Right hindlimb (tissue), 1 donor: Measurements from ENCODE around the gene P2RX1.

Experiments used
- DNase-seq: peaks from one replicate; pipeline ENCODE4 v3.0.0-alpha.2; 2018

The P2RX1 gene

GRCh38 chr17:3915995-3916696 lies at the start of gene P2RX1:
Gene P2RX1, minus strand, starts transcription at chr17:3916465. Its CDS starts 240 bp downstream, at chr17:3916225.
- DNase-seq, result no peak

DNA sequence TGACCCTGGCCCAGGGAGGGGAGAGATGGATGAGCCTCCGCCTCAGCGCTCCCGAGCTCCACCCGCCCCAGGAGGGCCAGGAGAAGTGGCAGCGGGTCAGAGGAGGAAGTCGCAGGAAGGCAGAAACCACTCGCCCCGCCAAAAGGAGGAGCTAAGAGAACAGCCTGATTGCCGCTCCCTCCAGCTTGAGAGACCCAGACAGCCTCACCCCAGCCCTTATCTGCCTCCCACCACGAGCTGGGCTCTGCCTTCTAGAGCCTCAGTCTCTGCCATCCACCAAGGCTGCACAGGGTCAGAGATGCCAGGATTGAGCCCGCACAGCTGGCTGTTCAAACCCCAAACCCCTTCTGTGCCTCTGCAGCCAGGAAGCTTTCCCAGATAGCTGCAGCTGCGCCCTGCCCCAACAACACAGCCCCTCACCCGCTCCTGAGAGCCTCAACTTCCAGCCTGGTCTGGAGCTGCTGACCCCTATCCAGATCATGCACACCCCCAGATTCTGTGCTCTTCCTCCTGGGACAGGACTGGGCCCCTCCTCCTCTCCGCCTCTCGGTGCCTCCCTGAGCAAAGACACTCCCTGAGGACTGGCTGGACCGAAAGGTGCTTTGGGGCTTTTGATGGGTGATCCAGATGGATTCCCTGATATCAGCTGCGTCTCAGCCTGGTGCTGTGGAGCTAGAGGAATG lies 49.0 kb upstream of the P2RX1 start:
- no peak for DNase-seq

- no peak for DNase-seq
Measured at GRCh38 chr17:3964203-3965117, 48.2 kb upstream of the P2RX1 start, which contains the start of gene ATP2A3. Gene ATP2A3, minus strand, starts transcription at chr17:3964437. Its CDS starts 146 bp downstream, at chr17:3964291.

DNA sequence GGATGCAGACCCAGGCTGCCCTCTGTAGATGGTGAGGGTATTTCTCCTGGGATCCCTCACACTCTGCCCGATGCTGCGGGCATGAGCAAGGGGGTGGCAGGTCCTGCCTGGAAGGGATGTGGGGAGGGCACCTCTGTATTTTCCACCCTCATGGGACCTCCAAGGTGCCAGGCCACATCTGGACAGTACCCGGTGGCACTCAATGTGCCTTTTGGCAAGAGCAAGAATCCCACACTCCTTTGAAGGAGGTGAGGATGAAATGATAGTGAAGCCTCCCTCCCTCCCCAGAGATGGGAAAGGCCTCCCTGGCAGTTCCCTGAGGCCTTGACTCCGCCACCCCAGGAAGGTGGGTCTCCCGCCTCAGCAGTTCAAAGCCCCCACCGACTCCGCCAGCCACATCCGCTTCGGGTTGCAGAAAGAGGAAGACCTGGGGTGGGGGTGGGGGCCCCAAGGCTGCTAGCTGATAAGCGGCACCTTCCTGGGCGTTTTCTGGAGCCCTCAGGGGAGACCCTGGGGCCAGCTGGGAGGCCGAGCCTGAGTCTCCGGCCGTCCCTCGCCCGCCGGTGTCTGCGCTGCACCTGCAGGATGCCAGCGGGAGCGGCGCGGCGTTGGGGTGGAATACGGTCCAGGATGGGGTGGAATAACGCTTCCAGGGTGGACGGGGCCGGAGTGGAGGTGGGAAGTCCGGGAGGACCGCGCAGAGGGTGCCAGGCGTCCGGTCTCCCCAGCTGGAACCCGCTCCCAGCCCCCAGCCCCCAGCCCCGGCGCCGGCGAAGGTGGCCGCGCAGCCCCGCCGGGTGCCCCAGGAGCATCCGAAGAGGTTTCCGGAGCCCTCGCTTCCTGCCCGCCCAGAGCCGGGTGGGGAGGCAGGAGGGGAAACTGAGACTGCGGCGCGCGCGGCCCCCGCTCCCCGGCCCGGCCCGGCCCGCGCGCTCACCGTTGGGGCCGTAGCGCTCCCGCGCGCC lies 47.3 kb upstream of the P2RX1 start:
- DNase-seq, result no peak

GRCh38 chr17:3962965-3963236 lies 46.6 kb upstream of the P2RX1 start:
- DNase-seq, result no peak

DNA sequence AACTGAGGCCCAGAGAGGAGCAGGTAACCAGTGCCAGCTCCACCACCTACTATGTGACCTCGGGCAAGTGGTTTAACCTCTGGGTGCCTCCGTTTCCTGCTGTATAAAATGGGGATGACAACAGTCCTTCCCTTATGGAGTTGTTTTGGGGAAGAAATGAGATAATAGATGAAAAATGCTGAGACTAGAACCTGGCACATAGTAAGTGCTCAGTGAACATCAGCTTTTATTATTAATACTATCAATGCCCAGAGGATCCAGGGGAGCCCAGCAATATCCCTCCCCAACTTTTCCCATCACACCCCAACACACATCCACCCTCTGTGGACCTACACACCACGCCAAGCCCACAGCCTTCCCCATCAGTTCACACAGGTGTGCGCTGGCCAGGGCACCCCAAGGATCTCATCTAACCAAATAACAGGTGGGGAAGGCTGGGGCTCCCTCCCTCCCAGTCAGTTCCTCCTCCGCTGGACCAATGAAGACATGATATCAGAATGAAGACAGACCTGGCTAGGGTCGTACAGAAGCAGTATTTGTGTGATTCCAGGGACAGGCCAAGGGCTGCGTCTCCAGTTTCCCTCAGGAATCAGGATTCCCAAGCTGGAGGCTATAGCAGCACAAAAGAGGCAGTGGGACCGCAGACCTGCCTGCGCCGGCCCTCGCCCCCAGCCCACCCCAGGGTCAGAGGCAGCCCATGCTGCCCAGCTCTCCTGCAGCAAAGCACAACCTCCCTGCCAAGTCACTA lies 46.1 kb upstream of the P2RX1 start:
- DNase-seq, result no peak

- no peak for DNase-seq
Measured at GRCh38 chr17:3961564-3962047, 45.3 kb upstream of the P2RX1 start.

DNA sequence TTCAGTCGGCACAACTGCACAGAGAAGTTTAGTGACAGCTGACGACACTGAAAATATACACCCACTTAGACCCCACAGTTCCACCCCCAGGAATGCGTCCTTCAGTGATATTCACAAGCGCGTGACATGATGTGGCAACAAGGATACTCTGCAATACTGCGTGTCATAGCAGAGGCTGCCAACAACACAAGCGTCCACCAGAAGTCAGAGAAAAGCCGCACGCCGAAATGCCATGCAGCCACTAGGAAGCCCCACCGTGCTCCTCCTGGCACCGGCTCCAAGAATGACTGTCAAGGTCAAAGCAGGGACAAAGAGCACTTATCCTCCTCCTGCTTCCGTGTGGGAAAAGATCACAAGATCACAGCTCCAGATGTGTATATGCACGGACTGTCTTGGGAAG lies 44.5 kb upstream of the P2RX1 start:
- DNase-seq, result no peak

GRCh38 chr17:3959921-3960601 lies 43.8 kb upstream of the P2RX1 start:
- DNase-seq, result no peak

- DNase-seq, result no peak
Measured at GRCh38 chr17:3959295-3959899, 43.1 kb upstream of the P2RX1 start.

DNA sequence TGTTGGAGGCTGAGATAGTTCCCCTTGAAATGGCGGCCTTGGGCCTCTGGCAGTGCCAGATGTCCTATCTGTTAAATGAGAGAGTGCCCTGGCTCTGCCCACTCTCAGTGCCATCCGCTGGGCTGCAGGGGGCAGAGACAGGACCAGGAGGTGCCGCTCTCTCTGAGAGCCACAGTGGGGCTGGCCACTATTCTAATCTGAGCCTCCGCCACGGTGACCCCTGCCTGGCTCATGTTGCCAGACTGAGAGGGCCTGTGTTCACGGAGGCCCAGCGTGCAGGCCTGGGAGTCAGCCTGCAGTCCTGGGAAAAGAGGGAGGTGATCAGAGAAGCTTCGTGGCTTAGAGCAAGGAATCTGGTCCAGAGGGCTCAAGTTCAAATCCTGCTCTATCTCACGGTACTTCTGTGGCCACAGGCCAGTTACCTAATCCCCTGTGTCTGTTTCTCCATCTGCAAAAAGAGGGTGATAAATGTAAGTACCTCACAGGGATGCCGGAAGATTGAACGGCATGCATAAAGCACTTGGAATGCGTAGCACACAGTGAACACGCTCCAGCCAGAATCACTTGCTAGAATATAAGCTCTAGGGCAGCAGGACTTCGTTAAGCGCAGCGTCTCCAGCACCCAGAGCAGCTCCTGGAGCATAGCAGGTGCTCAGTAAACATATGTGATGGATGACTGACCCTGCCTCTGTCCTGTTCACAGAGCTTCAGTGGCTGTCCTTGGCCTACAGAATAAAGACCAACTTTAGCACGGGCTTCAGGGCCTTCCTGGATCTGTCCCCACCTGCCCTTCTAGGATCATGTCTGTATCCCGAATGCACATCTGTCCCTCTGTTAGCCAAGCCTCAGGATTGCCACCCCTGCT lies 41.7 kb upstream of the P2RX1 start:
- no peak for DNase-seq

- no peak for DNase-seq
Measured at GRCh38 chr17:3956983-3957382, 40.7 kb upstream of the P2RX1 start.

DNA sequence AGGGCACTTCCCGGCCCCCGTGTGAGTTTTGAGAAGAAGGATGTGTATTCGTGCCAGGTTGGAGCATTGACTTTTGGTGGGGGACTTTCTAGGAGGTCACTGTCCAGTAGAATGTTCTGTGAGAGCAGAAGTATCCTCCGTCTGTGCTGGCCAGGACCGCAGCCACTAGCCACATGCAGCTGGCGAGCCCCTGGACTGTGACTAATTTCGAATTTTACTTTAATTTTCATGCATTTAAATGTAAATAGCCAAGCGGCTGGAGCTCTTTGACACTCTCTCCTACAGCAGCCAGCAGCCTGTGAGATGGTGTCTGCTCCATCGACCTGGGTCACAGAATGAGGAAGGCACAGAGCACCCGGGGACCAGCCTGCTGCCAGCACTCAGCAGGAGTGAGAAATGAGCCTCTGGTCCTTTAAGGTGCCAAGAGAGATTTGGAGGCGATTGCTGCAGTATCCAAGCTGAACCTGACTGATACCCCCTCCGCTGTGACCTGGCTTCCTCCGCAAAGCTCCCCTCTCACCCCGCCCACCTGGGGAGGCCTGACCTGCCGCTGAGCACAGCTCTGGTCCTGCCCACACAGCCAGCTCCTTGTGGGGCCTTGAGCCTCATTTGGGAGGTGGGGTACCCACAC lies 40.2 kb upstream of the P2RX1 start:
- DNase-seq, result no peak

DNA sequence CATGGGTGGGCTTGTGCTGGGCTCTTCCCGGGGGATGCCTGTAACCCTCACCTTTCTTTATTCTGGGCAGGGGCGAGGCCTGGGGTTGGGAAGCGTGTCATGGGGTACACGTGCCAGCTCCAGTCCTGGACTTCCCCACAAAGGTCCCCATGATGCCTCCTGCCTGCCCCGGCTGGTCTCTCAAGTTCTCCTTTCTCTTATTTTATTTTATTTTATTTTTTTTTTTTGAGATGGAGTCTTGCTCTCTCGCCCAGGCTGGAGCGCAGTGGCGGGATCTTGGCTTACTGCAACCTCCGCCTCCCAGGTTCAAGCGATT lies 39.4 kb upstream of the P2RX1 start:
- DNase-seq, result no peak

DNA sequence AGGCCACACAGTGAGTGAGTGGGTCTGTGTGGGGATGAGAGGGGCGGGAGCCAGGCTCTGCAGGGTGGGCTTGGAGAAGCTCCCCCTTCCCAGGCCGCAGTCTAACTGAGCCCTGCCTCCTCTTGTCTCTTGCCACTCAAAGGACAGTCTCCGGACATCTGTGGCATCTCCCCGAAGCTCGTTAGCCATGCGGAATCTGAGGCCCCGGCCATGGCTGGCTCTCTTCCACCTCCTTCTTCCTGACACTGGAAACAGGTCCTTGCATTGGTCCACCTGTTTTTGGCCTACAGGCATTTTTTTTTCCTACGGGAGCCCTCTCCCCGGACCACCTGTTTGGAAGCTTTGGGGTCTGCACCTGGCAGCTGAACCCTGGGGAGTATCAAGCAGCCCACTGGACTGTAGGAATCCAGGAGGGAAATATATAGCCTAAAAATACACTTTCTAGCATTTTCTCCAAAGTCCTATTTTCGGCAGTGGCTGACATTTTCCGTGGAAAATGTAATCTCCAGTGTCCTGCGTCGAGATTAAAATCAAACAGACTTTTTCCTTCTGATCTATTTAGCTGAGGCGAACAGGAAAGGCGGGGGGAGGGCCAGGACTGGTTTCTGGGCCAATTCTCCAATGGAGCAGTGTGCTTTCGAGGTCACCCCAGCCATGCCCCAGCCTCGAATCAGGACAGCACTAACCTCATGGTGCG lies 38.9 kb upstream of the P2RX1 start:
- DNase-seq, result no peak

GRCh38 chr17:3954086-3954485 lies 37.8 kb upstream of the P2RX1 start:
- no peak for DNase-seq

GRCh38 chr17:3953542-3953941 lies 37.3 kb upstream of the P2RX1 start:
- DNase-seq, result no peak

- DNase-seq, result no peak
Measured at GRCh38 chr17:3952186-3952585, 35.9 kb upstream of the P2RX1 start.

- DNase-seq, result no peak
Measured at GRCh38 chr17:3951420-3951819, 35.2 kb upstream of the P2RX1 start.
